Activated CD4-positive, alpha-beta memory T cell treated with anti-CD3 and anti-CD28 coated beads for 36 hours (primary cell): ENCODE data around the gene KYAT1. TPM values are rescaled to one million over a fixed set of nuclear protein-coding genes. Genes with fewer than 3 reads are reported as not detected.

ENCODE experiments used
- CTCF ChIA-PET: fragments of 350-600 bp; sonication (Branson Sonifier 250); formaldehyde crosslinking; loops from one replicate; lab custom pipeline; 2021; ENCODE audit warnings: antibody characterized with exemption, inconsistent platforms; lab: Charles Lee
- POLR2A ChIA-PET: fragments of 350-600 bp; sonication (Branson Sonifier 250); formaldehyde crosslinking; loops from one replicate; lab custom pipeline; 2021; ENCODE audit warnings: antibody characterized with exemption; lab: Charles Lee
- DNase-seq: peaks from one replicate; pipeline ENCODE4 v3.0.0-alpha.2; 2020
- H3K27ac Mint-ChIP-seq: one replicate; pipeline ENCODE4 v1.8.0; 2021; ENCODE audit warnings: mixed read lengths
- H3K27me3 Mint-ChIP-seq: one replicate; pipeline ENCODE4 v1.8.0; 2021; ENCODE audit warnings: mixed read lengths
- H3K36me3 Mint-ChIP-seq: one replicate; pipeline ENCODE4 v1.8.0; 2021; ENCODE audit warnings: mixed read lengths
- H3K4me1 Mint-ChIP-seq: one replicate; pipeline ENCODE4 v1.8.0; 2021; ENCODE audit warnings: low read depth, mixed read lengths
- H3K4me3 Mint-ChIP-seq: one replicate; pipeline ENCODE4 v1.8.0; 2021; ENCODE audit warnings: mild to moderate bottlenecking, mixed read lengths
- H3K9me3 Mint-ChIP-seq: one replicate; pipeline ENCODE4 v1.8.0; 2021; ENCODE audit warnings: mixed read lengths
- intact Hi-C: fragments of 100-400 bp; cut with micrococcal nuclease; formaldehyde crosslinking; loops from one replicate; pipeline ENCODE4 v1.15.1; 2023
- total RNA-seq, 2 experiments: library from RNA; stranded (reverse); gene quantifications; one replicate each; pipeline ENCODE4 v1.2.3, GENCODE V29; 2021

The KYAT1 gene
- total RNA-seq, 2 experiments from 2014 or later, result 15.9 to 18.1 TPM

- H3K9me3 Mint-ChIP-seq, result no peaks in the 10 kb centered on the region
- no peak overlapping the region for H3K27ac Mint-ChIP-seq
- POLR2A ChIA-PET, result interaction anchor here (0.7 kb wide), 1 partner anchor 177 kb away, joined by 3 read pairs; no protein-coding TSS in a partner anchor
- CTCF ChIA-PET, result interaction anchor here (0.6 to 1.5 kb wide), 2 partner anchors 54 to 358 kb away, joined by 3 to 4 read pairs; no protein-coding TSS in a partner anchor
- H3K27me3 Mint-ChIP-seq, result no peaks in the 10 kb centered on the region
- H3K36me3 Mint-ChIP-seq, result peaks cover 15% of the 10 kb centered on the region
- H3K4me1 Mint-ChIP-seq, result peaks cover 19% of the 10 kb centered on the region
- DNase-seq, result no peak
- no peak overlapping the region for H3K4me3 Mint-ChIP-seq
- intact Hi-C loops, result no loop called here
Observed at GRCh38 chr9:128917151-128917849, 35.5 kb upstream of the KYAT1 start.

GRCh38 chr9:128916745-128917144, 35.0 kb upstream of the KYAT1 start:
- CTCF ChIA-PET, result interaction anchor here (0.6 to 1.5 kb wide), 2 partner anchors 53 to 357 kb away, joined by 3 to 4 read pairs; no protein-coding TSS in a partner anchor
- POLR2A ChIA-PET, result interaction anchor here (0.7 kb wide), 1 partner anchor 176 kb away, joined by 3 read pairs; no protein-coding TSS in a partner anchor
- H3K4me3 Mint-ChIP-seq, result no peak overlapping the region
- intact Hi-C loops, result no loop called here
- H3K36me3 Mint-ChIP-seq, result peaks cover 15% of the 10 kb centered on the region
- H3K9me3 Mint-ChIP-seq, result no peaks in the 10 kb centered on the region
- peaks cover 24% of the 10 kb centered on the region for H3K4me1 Mint-ChIP-seq
- no peak overlapping the region for H3K27ac Mint-ChIP-seq
- DNase-seq, result no peak
- no peaks in the 10 kb centered on the region for H3K27me3 Mint-ChIP-seq

GRCh38 chr9:128916204-128916603, 34.5 kb upstream of the KYAT1 start:
- CTCF ChIA-PET, result interaction anchor here (0.6 to 1.5 kb wide), 2 partner anchors 53 to 357 kb away, joined by 3 to 4 read pairs; no protein-coding TSS in a partner anchor

GRCh38 chr9:128913995-128914772, 32.4 kb upstream of the KYAT1 start:
- Mint-ChIP-seq H3K36me3 (peaks cover 25% of the 10 kb centered on the region), H3K27ac (peak overlapping the region; percentile 28), H3K9me3 (no peaks in the 10 kb centered on the region), H3K27me3 (no peaks in the 10 kb centered on the region), H3K4me3 (no peak overlapping the region), H3K4me1 (peaks cover 37% of the 10 kb centered on the region)
- POLR2A ChIA-PET, result no interaction called here
- DNase-seq, result peak; percentile 40
- intact Hi-C loops, result no loop called here
- CTCF ChIA-PET, result interaction anchor here (1.3 to 2.2 kb wide), 2 partner anchors 15 to 96 kb away, joined by 3 to 10 read pairs; partner anchors contain the start of gene ENDOG

More at GRCh38 chr9:128916204-128916603, 34.5 kb upstream of the KYAT1 start:
- DNase-seq, result no peak
- H3K4me1 Mint-ChIP-seq, result peaks cover 29% of the 10 kb centered on the region
- H3K27ac Mint-ChIP-seq, result no peak overlapping the region
- POLR2A ChIA-PET, result interaction anchor here (0.7 kb wide), 1 partner anchor 176 kb away, joined by 3 read pairs; no protein-coding TSS in a partner anchor
- peaks cover 15% of the 10 kb centered on the region for H3K36me3 Mint-ChIP-seq
- intact Hi-C loops, result no loop called here
- no peak overlapping the region for H3K4me3 Mint-ChIP-seq
- no peaks in the 10 kb centered on the region for H3K9me3 Mint-ChIP-seq
- no peaks in the 10 kb centered on the region for H3K27me3 Mint-ChIP-seq

- no peak for DNase-seq
- peak overlapping the region; percentile 75 for H3K27ac Mint-ChIP-seq
- ChIA-PET POLR2A (no interaction called here), CTCF (interaction anchor here (0.7 to 2.2 kb wide), 3 partner anchors 11 to 51 kb away, joined by 3 to 10 read pairs (median 4); no protein-coding TSS in a partner anchor)
- H3K36me3 Mint-ChIP-seq, result peaks cover 32% of the 10 kb centered on the region
- no peak overlapping the region for H3K4me3 Mint-ChIP-seq
- H3K9me3 Mint-ChIP-seq, result no peaks in the 10 kb centered on the region
- peaks cover 39% of the 10 kb centered on the region for H3K4me1 Mint-ChIP-seq
- no peaks in the 10 kb centered on the region for H3K27me3 Mint-ChIP-seq
- intact Hi-C loops, result no loop called here
Observed at GRCh38 chr9:128913048-128913900, 31.5 kb upstream of the KYAT1 start.

- Mint-ChIP-seq H3K4me3 (no peak overlapping the region), H3K27me3 (no peaks in the 10 kb centered on the region), H3K9me3 (no peaks in the 10 kb centered on the region), H3K4me1 (peaks cover 39% of the 10 kb centered on the region), H3K36me3 (peaks cover 38% of the 10 kb centered on the region), H3K27ac (peak overlapping the region; percentile 75)
- ChIA-PET CTCF (interaction anchor here (0.7 to 1.4 kb wide), 2 partner anchors 12 to 50 kb away, joined by 3 to 4 read pairs; no protein-coding TSS in a partner anchor), POLR2A (no interaction called here)
- DNase-seq, result peak; percentile 62
- intact Hi-C loops, result no loop called here
Observed at GRCh38 chr9:128912270-128912853, 30.6 kb upstream of the KYAT1 start.

GRCh38 chr9:128911529-128912035, 29.8 kb upstream of the KYAT1 start:
- CTCF ChIA-PET, result interaction anchor here (1.4 kb wide), 1 partner anchor 13 kb away, joined by 4 read pairs; no protein-coding TSS in a partner anchor
- Mint-ChIP-seq H3K36me3 (peaks cover 36% of the 10 kb centered on the region), H3K27ac (no peak overlapping the region), H3K4me3 (no peak overlapping the region), H3K4me1 (peaks cover 41% of the 10 kb centered on the region), H3K27me3 (no peaks in the 10 kb centered on the region), H3K9me3 (no peaks in the 10 kb centered on the region)
- intact Hi-C loops, result no loop called here
- POLR2A ChIA-PET, result no interaction called here
- no peak for DNase-seq

- peaks cover 33% of the 10 kb centered on the region for H3K36me3 Mint-ChIP-seq
- intact Hi-C loops, result no loop called here
- no peak overlapping the region for H3K4me3 Mint-ChIP-seq
- H3K27me3 Mint-ChIP-seq, result no peaks in the 10 kb centered on the region
- no peaks in the 10 kb centered on the region for H3K9me3 Mint-ChIP-seq
- POLR2A ChIA-PET, result no interaction called here
- peak overlapping the region; percentile 51 for H3K27ac Mint-ChIP-seq
- CTCF ChIA-PET, result no interaction called here
- H3K4me1 Mint-ChIP-seq, result peaks cover 43% of the 10 kb centered on the region
- no peak for DNase-seq
Observed at GRCh38 chr9:128910906-128911305, 29.2 kb upstream of the KYAT1 start.

GRCh38 chr9:128909859-128910258, 28.1 kb upstream of the KYAT1 start:
- Mint-ChIP-seq H3K4me1 (peaks cover 45% of the 10 kb centered on the region), H3K36me3 (peaks cover 33% of the 10 kb centered on the region), H3K9me3 (no peaks in the 10 kb centered on the region), H3K27me3 (no peaks in the 10 kb centered on the region), H3K27ac (no peak overlapping the region), H3K4me3 (no peak overlapping the region)
- no peak for DNase-seq
- intact Hi-C loops, result no loop called here
- ChIA-PET CTCF (no interaction called here), POLR2A (no interaction called here)

GRCh38 chr9:128908372-128908771, 26.6 kb upstream of the KYAT1 start:
- Mint-ChIP-seq H3K36me3 (peaks cover 33% of the 10 kb centered on the region), H3K9me3 (no peaks in the 10 kb centered on the region), H3K4me3 (no peak overlapping the region), H3K27me3 (no peaks in the 10 kb centered on the region), H3K27ac (no peak overlapping the region), H3K4me1 (peaks cover 48% of the 10 kb centered on the region)
- ChIA-PET CTCF (interaction anchor here (0.9 kb wide), 1 partner anchor 18 kb away, joined by 3 read pairs; no protein-coding TSS in a partner anchor), POLR2A (no interaction called here)
- DNase-seq, result no peak
- intact Hi-C loops, result no loop called here

- ChIA-PET POLR2A (no interaction called here), CTCF (no interaction called here)
- no peak overlapping the region for H3K4me3 Mint-ChIP-seq
- H3K9me3 Mint-ChIP-seq, result no peaks in the 10 kb centered on the region
- no peak overlapping the region for H3K27ac Mint-ChIP-seq
- H3K4me1 Mint-ChIP-seq, result peaks cover 46% of the 10 kb centered on the region
- no peaks in the 10 kb centered on the region for H3K27me3 Mint-ChIP-seq
- peaks cover 27% of the 10 kb centered on the region for H3K36me3 Mint-ChIP-seq
- DNase-seq, result no peak
- intact Hi-C loops, result no loop called here
Observed at GRCh38 chr9:128906741-128907140, 25.0 kb upstream of the KYAT1 start.
